ENCODE data around the gene MAGI1. TPM values are rescaled to one million over a fixed set of nuclear protein-coding genes. Genes with fewer than 3 reads are reported as not detected.

MAGI1 gene
- polyA plus RNA-seq, 3 donors, result 28.3 to 29.7 (median 29.3) TPM

DNA sequence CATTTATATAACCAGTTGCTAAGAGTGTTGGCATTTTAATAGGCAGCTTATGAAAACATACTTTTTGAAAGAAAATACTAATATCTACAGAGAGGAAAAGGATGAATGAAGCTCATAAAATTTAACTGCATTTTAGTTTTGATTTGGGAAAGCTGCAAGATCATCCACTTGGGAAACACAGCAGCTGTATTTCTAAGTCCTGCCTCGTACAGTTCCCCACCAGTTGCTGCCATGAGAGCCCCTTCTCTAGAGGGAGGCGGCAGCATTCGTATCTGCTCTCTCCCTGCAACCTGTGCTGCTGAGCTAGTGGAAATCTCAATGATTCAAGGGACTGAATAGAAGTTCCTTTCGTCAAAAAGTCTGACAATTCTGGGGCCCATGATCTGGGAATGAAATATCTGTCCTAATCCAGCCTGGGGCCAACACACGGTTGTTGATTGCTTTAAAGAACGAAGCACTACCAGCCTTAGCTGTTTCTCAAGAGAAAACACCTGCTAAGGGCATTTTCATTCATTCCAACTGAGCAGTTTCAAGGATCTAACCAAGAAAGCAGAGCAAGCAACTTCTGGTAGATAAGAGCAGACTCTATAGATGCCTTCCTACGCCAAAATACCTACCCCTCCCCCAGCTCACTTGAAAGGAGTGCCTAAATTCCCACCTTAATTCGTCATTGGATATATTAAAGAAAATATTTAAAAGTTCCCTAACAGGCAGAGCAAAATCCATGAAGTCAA is 223.7 kb downstream of the MAGI1 start:
- DNase-seq (ENCODE audit: low read depth in 3 of 3, low spot score in 2 of 3), result no peak

DNA sequence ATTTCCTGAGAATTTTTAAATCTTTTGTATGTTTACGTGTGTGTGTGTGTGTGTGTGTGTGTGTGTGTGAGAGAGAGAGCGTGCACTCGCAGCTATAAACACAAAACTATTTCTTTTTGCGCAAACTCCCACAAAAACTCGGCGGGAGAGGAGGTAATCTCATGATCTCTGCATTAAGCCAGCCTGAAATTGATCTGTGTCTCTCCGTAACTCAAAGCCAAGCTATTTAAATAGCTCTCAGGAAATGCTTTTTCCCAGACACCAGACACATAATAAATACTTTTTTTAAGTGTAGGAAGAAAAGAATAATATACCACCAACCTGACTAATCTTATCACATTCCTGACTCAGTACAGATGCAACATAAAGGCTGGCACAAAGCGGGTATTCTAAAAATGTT is 226.8 kb downstream of the MAGI1 start:
- DNase-seq (ENCODE audit: low read depth in 3 of 3, low spot score in 2 of 3), result no peak

DNA sequence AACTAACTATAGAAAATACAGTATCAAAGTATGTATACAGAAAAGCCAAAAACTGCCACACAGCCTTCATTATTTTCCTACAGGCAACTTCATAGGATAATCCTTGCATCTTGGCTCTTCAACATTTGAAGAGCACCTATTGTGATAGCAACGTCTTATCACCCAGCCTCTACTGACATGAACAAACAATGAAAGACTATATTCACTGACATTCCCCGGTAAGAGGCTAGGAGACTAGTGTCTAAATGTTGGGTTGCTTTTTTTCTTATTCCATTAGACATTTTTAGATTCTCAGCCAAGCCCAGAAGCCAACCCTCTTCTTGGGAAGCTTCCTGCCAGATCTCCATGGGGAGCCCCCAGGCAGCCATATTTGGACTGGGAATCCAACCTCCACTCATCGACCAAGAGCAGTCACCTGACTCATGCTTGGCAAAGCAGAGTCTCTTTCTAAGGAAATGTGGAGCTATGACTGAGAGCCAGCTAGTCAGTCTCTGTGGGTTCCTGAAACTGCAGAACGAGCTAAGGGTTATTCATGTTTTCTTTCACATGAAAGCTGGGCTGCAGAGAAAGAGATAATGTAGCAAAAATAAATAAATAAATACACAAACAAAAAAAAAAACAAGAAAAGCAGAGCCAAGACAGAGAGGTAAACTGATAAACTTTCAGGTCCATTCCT is 227.5 kb downstream of the MAGI1 start:
- no peak for DNase-seq (ENCODE audit: low read depth in 3 of 3, low spot score in 2 of 3)

DNA sequence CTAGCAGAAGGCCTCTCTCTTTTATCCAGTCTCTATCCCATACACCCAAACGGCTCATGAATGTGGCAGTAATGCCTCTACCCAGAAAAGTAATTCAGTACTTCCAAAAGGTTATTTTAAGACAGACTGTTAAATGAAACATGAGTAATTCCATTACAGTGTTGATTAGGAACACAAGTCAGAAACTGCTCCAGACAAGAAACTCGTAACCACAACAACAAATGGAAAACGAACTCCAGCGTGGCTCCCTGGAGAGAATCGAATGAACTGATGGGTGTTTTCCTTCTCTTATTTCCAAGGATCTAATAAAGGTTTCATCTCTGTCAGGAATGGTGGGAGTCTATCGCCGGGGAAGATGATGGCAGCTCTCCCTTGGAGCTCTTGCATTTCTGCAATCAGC is 228.4 kb downstream of the MAGI1 start:
- no peak for DNase-seq (ENCODE audit: low read depth in 3 of 3, low spot score in 2 of 3)

DNA sequence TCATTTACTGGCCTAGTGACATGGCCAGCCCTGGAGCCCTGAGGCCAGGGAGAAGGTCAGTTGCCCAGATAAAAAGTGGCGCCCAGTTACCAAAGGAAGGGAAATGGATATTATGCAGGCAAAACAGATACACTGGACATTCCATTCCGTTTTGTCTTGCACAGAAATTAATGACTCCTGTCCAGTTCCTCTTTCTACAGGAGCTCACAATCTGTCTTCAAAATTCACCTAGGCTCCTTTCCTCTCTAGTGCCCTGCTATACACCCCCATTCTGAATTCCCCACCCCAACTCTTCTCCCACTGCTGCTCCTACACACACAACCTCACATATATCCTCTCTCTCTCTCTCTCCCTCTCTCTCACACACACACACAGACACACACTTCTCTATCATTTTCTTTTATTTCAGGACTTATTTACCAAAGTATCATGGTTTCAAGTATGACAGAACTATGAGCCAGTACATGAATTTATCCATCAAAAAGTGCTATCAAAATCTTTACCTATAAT is 229.0 kb downstream of the MAGI1 start:
- DNase-seq (ENCODE audit: low read depth in 3 of 3, low spot score in 2 of 3), result no peak

DNA sequence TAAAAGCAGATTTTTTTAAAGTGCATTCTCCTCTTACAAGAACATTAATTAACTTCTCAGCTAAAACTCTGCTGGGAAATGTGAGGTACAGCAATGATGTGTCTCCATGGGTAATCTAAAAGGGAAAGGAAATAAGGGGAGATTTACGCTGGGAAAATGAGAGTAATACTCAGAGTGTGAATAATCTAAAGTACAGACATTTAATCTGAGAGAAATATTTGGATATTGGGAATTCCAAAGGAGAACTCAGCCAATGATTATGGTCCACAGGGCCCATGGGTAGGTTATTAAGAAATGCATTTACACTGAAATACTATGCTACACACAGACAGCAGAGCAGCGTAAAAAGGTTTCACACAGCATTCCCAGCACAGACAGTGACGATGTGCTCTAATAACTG is 229.9 kb downstream of the MAGI1 start:
- DNase-seq (ENCODE audit: low read depth in 3 of 3, low spot score in 2 of 3), result no peak

DNA sequence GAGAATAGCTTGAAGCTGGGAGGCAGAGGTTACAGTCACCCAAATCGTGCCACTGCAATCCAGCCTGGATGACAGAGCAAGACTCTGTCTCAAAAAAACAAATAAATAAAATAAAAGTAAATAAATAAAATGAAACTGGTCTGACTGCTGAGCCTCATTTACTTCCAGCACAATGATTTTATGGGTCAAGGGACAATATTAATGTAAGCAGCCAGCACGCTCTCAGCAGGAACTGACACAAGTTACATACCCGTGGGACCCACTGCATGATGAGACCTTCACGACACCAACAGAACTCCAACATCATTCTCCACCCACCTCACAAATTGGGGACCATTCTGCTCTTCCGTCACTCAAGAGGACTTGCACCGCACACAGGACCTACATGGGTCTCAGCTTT is 230.3 kb downstream of the MAGI1 start:
- DNase-seq (ENCODE audit: low read depth in 3 of 3, low spot score in 2 of 3), result no peak

DNA sequence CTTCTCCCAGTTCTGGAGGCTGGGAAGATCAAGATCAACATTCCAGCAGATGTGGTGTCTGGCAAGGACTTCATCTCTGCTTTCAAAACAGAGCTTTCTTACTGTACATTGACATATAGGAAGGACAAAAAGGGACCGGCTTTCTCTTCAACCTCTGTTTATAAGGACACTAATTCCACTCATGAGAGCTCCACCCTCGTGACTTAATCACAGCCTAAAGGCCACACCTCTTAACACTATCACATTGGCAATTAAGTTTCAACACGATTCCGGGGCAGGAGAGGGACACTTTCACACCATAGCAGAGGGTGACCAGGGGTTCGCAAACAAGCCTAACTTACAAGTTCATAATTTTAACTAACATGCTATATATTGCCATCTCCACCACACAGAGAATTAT is 231.5 kb downstream of the MAGI1 start:
- no peak for DNase-seq (ENCODE audit: low read depth in 3 of 3, low spot score in 2 of 3)

DNA sequence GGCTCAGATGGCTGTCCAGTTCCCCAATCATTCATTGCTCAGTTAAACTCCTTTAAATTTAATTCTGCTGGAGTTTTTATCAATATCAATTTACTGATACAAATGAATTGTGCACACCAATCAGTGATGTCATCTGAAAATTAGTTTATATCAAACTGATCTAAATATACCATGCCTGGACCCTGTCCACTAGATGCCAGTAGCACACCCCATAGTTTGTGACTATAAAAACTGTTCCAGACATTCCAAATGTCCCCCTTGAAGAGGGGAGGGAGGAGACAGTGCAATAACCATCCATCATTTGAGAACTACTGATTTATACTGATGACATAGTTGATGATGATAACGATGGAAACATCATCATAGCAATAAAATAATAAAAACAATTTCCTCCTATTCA is 232.1 kb downstream of the MAGI1 start:
- no peak for DNase-seq (ENCODE audit: low read depth in 3 of 3, low spot score in 2 of 3)

DNA sequence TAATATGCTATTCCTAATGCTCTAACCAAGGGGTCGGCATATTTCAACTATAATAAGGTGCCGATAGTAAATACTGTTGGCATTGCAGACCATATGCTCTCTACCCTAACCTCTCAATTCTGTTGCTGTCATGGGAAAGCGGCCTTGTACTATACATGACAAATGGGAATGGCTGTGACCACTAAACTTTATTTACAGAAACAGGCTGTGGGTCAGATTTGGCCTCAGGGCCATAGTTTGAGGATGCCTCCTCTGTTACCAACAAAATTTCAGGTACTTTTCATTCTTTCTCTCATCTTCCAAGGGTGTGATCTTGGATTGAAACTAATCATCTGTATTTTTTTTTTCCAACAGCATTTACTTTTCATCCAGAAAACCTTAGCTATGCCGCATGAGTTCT is 242.0 kb downstream of the MAGI1 start:
- DNase-seq (ENCODE audit: low read depth in 3 of 3, low spot score in 2 of 3), result no peak

DNA sequence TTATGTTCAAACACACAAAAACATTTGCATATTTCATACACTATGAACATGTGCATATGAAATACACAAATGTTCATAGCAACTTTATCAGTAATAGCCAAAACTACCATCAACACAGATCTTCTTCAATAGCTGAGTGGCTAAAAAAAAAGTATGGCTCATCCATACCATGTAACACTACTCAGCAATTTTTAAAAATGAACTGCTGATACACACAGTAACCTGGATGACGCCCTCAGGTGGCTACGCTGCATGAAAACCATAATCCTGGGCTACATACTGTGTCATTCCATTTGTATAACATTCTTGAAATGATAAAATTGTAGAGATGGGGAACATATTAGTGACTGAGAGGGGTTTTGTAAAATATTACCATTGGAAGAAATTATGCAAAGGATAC is 243.6 kb downstream of the MAGI1 start:
- DNase-seq (ENCODE audit: low read depth in 3 of 3, low spot score in 2 of 3), result no peak

DNA sequence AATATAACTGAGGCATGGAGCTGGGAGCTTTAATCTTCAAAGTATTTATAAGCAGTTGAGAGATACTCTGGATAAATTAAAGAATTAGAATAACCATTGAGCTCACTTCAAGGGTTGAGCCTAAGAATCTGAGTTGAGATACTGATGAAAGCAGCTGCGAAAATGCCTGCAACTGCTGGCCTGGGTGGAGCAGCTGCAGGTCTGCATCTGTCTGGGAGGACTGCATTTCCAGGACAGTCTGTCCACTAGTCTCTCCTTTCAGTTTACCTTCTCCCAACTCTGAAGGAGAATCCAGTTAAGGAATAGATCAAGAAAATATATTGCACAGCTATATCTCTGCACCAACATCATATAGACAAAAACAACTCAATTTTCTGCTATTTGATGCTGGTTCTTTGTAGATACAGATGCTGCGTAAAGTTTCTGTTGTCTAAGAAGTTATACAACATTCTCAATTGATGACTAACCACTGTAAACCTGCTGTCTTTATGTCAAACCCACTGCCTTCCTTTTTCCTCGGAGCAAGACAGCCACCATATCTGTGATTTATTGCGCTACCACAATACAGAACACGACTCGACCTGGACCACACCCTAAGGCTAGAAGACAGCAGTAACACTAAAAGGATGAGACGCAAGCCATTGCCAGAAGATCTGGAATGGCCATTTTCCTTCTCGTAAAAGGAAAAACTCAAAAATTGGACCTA is 245.1 kb downstream of the MAGI1 start:
- DNase-seq (ENCODE audit: low read depth in 3 of 3, low spot score in 2 of 3), result no peak

DNA sequence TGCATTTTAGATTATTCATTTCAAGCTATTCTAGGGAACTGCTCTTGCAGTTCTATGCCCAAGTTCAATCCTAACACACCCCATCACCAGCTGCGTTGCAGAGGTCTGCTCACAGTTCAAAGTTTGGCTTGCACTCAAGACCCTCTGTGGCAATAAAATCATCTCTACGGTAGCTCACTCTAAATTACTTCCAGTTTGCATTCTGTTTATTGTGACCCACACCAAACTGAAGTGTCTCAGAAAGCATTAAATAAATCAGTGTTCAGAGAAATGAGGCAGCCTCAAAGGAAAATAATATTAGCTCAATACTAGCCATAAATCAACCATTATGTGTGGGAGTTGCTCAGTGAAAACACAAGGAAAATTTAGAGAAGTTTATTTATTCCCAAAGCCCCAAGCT is 250.3 kb downstream of the MAGI1 start:
- no peak for DNase-seq (ENCODE audit: low read depth in 3 of 3, low spot score in 2 of 3)

DNA sequence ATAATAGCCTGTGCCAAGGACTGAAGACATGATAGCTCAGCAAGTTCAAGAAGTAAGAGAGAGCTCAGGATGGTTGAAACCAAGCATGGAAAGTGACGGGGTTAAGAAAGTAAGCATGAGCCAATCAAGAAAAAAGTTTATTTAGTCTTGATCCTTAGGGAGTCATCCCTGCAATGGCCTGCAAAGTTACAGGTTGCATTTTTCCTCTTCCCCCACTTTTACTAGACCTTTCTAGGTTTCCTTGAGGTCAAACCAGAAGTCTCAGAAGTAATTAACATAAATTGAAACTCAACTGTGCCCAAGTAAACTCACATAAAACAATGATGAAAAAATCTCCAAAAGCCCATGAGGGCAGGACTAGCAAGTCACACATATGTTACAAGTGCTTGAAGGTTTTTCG is 250.9 kb downstream of the MAGI1 start:
- no peak for DNase-seq (ENCODE audit: low read depth in 3 of 3, low spot score in 2 of 3)

DNA sequence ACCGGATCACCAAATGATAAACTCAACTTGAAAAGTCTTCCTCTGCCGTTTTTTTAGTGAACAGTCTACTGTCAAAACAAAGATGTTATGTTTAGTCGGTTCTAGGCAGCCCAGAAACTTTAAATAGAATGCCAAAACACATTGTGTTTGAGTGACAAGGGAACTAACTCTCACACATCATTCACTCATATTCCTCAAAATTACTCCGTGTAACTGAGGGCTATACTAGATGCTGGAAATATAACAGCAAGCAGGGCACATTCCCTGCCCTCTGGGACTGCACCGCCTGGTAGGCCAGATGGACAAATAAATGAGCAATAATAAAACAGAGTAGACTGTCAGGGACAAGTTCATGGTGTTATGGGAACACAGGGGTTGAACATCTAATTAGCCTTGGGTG is 251.4 kb downstream of the MAGI1 start:
- DNase-seq (ENCODE audit: low read depth in 3 of 3, low spot score in 2 of 3), result no peak

DNA sequence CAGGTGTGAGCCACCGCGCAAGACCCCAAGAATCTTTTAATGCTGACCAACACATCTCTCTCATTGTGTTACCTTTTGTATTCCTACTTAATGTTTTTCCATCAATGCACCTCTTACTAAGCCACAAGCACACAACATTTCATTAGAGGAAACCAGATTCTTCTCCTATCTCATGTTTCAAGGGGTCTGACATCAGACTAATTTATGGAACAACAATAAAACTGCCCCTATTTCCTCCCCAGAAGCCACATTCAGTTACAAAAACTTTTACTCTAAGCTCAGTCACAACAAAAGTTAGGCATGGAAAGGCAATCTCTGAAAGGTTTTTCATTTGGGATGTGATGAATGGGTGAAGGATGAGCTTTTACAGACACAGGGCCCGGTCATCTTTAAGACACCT is 251.8 kb downstream of the MAGI1 start:
- DNase-seq (ENCODE audit: low read depth in 3 of 3, low spot score in 2 of 3), result peak in 1 of 3 donors; percentile 55

DNA sequence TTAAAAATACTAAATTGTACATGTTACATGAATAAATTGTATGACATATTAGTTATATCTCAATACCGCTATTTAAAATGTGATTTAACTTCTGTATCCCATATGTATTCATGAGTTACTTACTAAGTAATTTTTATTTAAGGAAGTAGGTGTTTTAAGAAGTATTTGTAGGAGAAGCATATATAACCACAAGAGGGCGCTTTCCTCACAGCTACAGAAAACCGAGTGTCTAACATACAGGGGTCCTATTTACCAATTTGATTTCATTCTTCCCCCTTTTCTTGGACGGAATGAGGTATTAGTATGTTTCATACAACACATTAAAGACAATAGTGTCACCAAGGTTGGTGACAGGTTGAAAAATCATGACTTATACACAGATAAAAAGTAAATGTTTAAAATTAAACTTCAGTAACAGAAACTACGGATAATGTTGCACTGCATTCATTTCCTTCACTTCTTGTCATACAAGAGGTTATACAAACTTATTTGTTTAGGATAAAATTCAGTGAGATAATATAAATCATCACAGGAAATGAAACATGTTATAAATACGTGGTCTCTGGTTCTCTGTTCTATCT is 253.6 kb downstream of the MAGI1 start:
- DNase-seq (ENCODE audit: low read depth in 3 of 3, low spot score in 2 of 3), result peak in 2 of 3 donors; percentile 57 to 58

DNA sequence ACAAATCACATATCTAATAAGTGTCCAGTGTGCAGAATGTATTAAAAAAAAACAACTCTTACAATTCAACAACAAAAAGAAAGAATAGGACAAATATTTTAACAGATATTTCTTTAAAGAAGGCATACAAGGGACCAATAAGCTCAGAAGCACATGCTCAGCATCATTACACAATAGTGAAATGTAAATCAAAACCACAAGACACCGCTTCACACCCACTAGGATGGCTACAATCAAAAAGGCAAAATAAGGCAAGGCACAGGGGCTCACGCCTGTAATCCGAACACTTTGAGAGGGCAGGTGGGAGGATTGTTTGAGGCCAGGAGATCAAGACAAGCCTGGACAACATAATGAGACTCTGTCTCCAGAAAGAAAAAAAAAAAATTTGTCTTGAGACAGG is 255.6 kb downstream of the MAGI1 start:
- DNase-seq (ENCODE audit: low read depth in 3 of 3, low spot score in 2 of 3), result no peak

DNA sequence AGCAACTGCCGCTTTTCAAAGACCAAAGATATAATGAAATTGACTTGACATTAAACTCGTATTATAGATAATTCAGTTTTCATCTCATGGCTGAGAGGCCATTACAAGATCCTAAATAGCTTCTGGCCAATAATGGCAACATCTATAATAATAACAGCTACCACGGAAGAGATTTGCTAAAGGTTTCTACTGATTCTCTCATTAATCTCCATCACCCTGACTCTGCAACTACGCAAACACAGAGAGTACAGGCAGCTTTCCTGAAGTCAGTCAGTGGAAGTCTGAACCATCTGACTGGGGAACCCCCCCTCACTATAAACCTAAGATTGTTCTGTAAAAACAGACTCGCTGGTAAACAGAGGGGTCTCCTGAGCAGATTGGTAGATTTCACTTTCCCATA is 257.1 kb downstream of the MAGI1 start:
- DNase-seq (ENCODE audit: low read depth in 3 of 3, low spot score in 2 of 3), result no peak

DNA sequence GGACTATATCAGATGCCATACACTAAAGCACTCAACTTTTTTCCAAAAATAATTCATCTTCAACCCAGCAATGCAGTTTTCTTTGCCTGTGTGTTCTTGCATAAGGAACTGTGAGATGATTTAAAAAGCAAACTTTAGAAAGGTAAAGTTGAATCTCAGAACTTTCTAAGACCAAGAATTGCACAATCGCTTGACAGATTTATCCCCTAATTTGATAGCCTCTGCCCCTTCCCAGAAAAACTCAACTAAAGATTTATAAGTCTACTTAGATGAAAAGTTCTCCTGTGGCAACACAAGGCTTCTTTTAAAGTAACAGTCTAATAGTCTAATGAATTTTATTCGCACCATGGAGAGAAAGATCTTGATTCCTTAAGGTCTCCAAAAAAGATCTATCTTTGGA is 259.3 kb downstream of the MAGI1 start:
- no peak for DNase-seq (ENCODE audit: low read depth in 3 of 3, low spot score in 2 of 3)

DNA sequence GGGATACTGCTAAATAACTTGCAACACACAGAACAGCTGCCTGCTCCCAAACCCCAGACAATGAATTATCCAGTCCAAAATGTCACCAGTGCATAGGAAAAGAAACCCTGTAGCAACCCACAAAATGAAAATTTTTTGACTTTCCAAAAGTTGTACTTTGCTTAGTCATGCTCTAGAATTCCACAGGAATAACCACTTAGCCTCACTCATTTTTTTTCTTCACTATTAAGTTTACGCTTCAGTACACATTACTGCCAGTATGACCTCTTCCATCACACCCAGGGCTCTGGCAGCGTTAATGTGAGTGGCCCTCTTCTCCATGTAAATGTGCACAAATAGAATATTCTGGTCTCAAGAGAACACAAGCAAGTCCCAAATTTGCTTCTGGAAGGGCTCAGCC is 259.8 kb downstream of the MAGI1 start:
- no peak for DNase-seq (ENCODE audit: low read depth in 3 of 3, low spot score in 2 of 3)

Measured in right renal cortex interstitium (tissue), 3 donors.